Measurements from ENCODE around the gene ARHGAP32. TPM values are rescaled to one million over a fixed set of nuclear protein-coding genes. Genes with fewer than 3 reads are reported as not detected.

The ARHGAP32 gene
- total RNA-seq, 1 experiment from 2014 or later, result 22.0 TPM

- Histone ChIP-seq H3K4me2 (ENCODE audit: insufficient read depth, insufficient read length, low read length) (no peak overlapping the region), H3K9me3 (ENCODE audit: control insufficient read depth, low read depth, low read length) (no peaks in the 10 kb centered on the region), H3K18ac (ENCODE audit: insufficient read length, low read depth, low read length) (no peak overlapping the region), H3K9ac (ENCODE audit: extremely low read depth, insufficient read length, low read length) (no peak overlapping the region), H2BK20ac (ENCODE audit: low read depth, low read length, poor library complexity, severe bottlenecking) (no peak overlapping the region), H2AK5ac (ENCODE audit: insufficient read length, low read length) (no peak overlapping the region), H4K20me1 (ENCODE audit: control insufficient read depth, insufficient read depth, insufficient read length) (no peaks in the 10 kb centered on the region), H3K23me2 (ENCODE audit: insufficient read length, low read depth, low read length, poor library complexity, severe bottlenecking) (no peaks in the 10 kb centered on the region), H2BK15ac (ENCODE audit: low read depth, low read length) (no peak overlapping the region), H3K23ac (ENCODE audit: insufficient read length, low read depth, low read length) (no peak overlapping the region), H4K5ac (ENCODE audit: insufficient read length, low read depth, low read length) (no peak overlapping the region), H4K91ac (ENCODE audit: insufficient read length, low read depth, low read length) (no peak overlapping the region), H3K14ac (ENCODE audit: insufficient read depth, low read length) (no peak overlapping the region), H3K79me2 (ENCODE audit: insufficient read depth, low read length) (no peaks in the 10 kb centered on the region), H3K56ac (ENCODE audit: insufficient read length, low read depth, low read length) (no peak overlapping the region), H3K4ac (ENCODE audit: low read depth, low read length) (no peak overlapping the region), H2BK120ac (ENCODE audit: low read depth, low read length, poor library complexity, severe bottlenecking) (no peak overlapping the region), H3K27ac (ENCODE audit: insufficient read length, low read depth, low read length) (no peak overlapping the region), H3K79me1 (ENCODE audit: insufficient read depth, low read depth, low read length, poor library complexity, severe bottlenecking) (no peaks in the 10 kb centered on the region), H3T11ph (ENCODE audit: low read length) (no peak overlapping the region), H3K27me3 (ENCODE audit: insufficient read depth, low read length) (no peaks in the 10 kb centered on the region), H2BK5ac (ENCODE audit: insufficient read length, low read length) (no peak overlapping the region), H2AFZ (ENCODE audit: low read length) (no peak overlapping the region), H2BK12ac (ENCODE audit: insufficient read length, low read depth, low read length) (no peak overlapping the region), H4K8ac (replicated peaks; ENCODE audit: insufficient read length, low read depth, low read length) (no peak overlapping the region), H3K4me1 (ENCODE audit: insufficient read depth, low read length) (no peaks in the 10 kb centered on the region)
- TF ChIP-seq CTCF (conservative IDR thresholded peaks at IDR 0.05), result no peak
- Mint-ChIP-seq H3K4me3 (no peak overlapping the region), H3K36me3 (ENCODE audit: insufficient read depth in 1 of 3, low read depth in 3 of 3) (peaks cover 23 to 58% (median 24%) of the 10 kb centered on the region in 3 experiments), H3K27ac (no peak overlapping the region), H3K27me3 (ENCODE audit: low read depth) (no peaks in the 10 kb centered on the region), H3K4me1 (peaks cover 0 to 5% of the 10 kb centered on the region in 2 experiments; a peak in 1 of 4 replicates), H3K9me3 (peaks cover 22 to 29% of the 10 kb centered on the region in 2 experiments)
- DNase-seq, result no peak
- no CpG with 5 or more reads among the region's 1 CpG for WGBS (ENCODE audit: extremely low coverage, insufficient read length, low lambda C conversion rate)
These were observed 24.8 kb downstream of the ARHGAP32 start for GRCh38 chr11:129167315-129167714.
